Body of pancreas (tissue), 4 donors: ENCODE measurements around the gene CXorf66.

Experiments
- POLR2A ChIP-seq, 3 donors: fragments of 450-650 bp; IDR thresholded peaks; one replicate each; pipeline ENCODE4 v1.6.1; 2016; ENCODE audit warnings: antibody characterized with exemption in 3 of 3, mild to moderate bottlenecking in 2 of 3
- TF ChIP-seq, protein P1 (sequence below), 7 experiments: fragments of 450-650 bp in 4 of 7; fragments of 200-600 bp in 3 of 7; sonication (generic) in 3 of 7; IDR thresholded peaks; one replicate each; pipeline ENCODE4 v1.5.1; 2016 to 2019; ENCODE audit warnings: antibody characterized with exemption in 7 of 7

DNA sequence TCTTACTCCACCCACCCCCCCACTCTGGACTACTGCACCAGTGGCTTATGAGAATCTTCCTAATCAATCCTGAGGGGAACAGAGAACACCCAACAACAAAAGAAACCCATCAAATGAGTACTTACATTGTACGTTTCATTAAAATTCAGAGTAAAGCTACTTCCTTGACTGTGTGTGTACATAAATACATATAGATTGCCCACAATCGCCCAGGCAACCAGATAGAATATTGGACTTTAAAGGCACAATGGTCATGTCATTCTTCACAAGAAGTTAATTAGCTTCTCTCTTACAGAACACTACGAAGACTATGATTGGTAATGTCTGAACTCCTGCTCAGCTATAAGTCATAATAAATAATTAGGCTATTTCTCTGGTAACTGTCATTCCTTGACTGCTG, 20.2 kb downstream of the CXorf66 start:
- TF ChIP-seq, protein P1, sequence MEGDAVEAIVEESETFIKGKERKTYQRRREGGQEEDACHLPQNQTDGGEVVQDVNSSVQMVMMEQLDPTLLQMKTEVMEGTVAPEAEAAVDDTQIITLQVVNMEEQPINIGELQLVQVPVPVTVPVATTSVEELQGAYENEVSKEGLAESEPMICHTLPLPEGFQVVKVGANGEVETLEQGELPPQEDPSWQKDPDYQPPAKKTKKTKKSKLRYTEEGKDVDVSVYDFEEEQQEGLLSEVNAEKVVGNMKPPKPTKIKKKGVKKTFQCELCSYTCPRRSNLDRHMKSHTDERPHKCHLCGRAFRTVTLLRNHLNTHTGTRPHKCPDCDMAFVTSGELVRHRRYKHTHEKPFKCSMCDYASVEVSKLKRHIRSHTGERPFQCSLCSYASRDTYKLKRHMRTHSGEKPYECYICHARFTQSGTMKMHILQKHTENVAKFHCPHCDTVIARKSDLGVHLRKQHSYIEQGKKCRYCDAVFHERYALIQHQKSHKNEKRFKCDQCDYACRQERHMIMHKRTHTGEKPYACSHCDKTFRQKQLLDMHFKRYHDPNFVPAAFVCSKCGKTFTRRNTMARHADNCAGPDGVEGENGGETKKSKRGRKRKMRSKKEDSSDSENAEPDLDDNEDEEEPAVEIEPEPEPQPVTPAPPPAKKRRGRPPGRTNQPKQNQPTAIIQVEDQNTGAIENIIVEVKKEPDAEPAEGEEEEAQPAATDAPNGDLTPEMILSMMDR (IDR thresholded peaks at IDR 0.05), result no peak
- TF ChIP-seq POLR2A (IDR thresholded peaks at IDR 0.05), result no peak
